Activated T-helper 1 cell treated with anti-CD3 and anti-CD28 coated beads, Interleukin-12 subunit alpha, Interleukin-12 subunit beta, Interleukin-2, Interleukin-4 antibody, amounts not matched to agents 30 ng/mL and 10 ng/mL and 1 ng/mL, durations not matched to agents 14 hours and 24 hours and 36 hours (primary cell): ENCODE measurements around the gene RNU6-9. TPM values are rescaled to one million over a fixed set of nuclear protein-coding genes. Genes with fewer than 3 reads are reported as not detected.

Experiments
- DNase-seq: peaks from one replicate; pipeline ENCODE4 v3.0.0; 2021; ENCODE audit warnings: low spot score
- H3K27ac Mint-ChIP-seq: one replicate; pipeline ENCODE4 v1.8.0; 2021; ENCODE audit warnings: mild to moderate bottlenecking, mixed read lengths
- H3K27me3 Mint-ChIP-seq: one replicate; pipeline ENCODE4 v1.8.0; 2022; ENCODE audit warnings: mild to moderate bottlenecking, moderate library complexity, mixed read lengths; ENCODE audit not compliant: insufficient read depth
- H3K36me3 Mint-ChIP-seq: one replicate; pipeline ENCODE4 v1.8.0; 2021; ENCODE audit warnings: low read depth, mixed read lengths
- H3K4me1 Mint-ChIP-seq: one replicate; pipeline ENCODE4 v1.8.0; 2021; ENCODE audit warnings: low read depth, mixed read lengths
- H3K4me3 Mint-ChIP-seq: one replicate; pipeline ENCODE4 v1.8.0; 2021; ENCODE audit warnings: mild to moderate bottlenecking, moderate library complexity, mixed read lengths
- H3K9me3 Mint-ChIP-seq: one replicate; pipeline ENCODE4 v1.8.0; 2021; ENCODE audit warnings: mixed read lengths
- intact Hi-C: fragments of 100-400 bp; cut with micrococcal nuclease; formaldehyde crosslinking; loops from one replicate; pipeline ENCODE4 v1.15.1; 2024
- total RNA-seq: library from RNA; stranded (reverse); gene quantifications from 2 replicates; pipeline ENCODE4 v1.2.3, GENCODE V29; 2022

The RNU6-9 gene
- total RNA-seq, 1 donor from 2014 or later: not detected

DNA sequence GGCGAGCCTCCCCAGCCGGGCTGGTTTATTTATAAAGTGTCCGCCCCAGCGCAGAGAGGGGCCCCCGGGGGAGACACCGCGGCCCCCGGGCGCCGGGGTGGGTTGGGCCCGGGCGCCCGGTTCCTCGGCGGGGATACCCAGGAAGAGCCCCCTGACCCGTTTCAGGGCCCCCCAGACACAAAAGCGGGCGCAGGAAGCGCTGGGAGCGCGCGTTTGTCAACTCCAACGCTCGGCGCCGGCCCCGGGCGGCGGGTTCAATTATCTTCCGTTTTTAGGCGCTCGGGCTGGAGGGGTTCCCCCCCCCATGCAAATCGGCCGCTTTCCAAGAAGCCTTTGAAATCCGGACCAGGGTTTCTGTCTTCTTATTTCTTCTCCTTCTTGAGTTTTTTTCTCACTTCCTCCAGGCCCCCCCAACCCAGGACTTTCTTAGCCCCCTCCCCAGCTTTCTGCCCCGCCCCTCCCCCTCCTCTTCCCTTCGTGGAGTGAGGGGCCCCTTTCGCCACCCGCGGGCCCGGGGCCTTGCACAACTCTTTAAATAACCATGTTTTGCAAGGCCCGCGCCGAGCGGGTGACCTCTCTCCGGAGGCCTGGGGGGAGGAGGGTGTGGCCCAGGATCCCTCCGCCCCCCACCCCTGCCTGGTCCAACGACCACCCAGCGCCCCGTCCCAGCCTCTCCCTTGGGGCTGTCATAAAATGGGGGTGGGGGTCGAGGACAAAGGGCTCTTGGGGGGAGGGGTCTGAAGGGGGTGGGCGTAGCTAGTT lies 33.5 kb downstream of the RNU6-9 start:
- Mint-ChIP-seq H3K9me3 (no peaks in the 10 kb centered on the region), H3K36me3 (no peaks in the 10 kb centered on the region), H3K4me3 (peak overlapping the region; percentile 82), H3K4me1 (peaks cover 3% of the 10 kb centered on the region), H3K27ac (peak overlapping the region; percentile 68), H3K27me3 (no peaks in the 10 kb centered on the region)
- no peak for DNase-seq
- intact Hi-C loops: loop anchor here (1.0 to 5.0 kb wide), 2 partner anchors 11 to 264 kb away; partner anchors contain the start of gene RNF126

DNA sequence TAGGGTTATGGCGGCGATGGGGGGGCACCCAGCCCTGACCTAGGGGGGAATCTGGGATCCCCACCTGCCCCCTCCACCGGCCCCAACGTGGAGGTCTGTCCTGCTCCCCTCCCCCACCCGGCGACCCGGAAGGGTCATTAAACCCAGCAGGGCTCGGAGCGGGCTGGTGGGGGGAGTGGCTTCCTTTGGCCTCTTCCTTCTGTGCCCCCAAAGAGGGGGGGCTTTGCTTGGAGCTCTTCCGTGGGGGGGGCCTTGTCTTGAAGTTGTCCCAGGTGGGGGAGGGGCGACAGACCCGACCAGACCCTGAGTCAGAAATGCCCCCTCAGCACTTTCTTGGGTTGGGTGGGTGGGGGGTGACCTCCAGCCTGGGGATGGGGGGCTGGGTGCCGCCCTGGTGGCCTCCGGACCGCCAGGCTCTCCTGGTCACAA lies 34.1 kb downstream of the RNU6-9 start:
- H3K9me3 Mint-ChIP-seq: no peaks in the 10 kb centered on the region
- no peak for DNase-seq
- H3K27ac Mint-ChIP-seq: no peak overlapping the region
- no peaks in the 10 kb centered on the region for H3K4me1 Mint-ChIP-seq
- H3K27me3 Mint-ChIP-seq: no peaks in the 10 kb centered on the region
- H3K4me3 Mint-ChIP-seq: peak overlapping the region; percentile 30
- no peaks in the 10 kb centered on the region for H3K36me3 Mint-ChIP-seq
- intact Hi-C loops: loop anchor here (5.0 kb wide), 1 partner anchor 265 kb away; the partner anchor contains the start of gene RNF126

DNA sequence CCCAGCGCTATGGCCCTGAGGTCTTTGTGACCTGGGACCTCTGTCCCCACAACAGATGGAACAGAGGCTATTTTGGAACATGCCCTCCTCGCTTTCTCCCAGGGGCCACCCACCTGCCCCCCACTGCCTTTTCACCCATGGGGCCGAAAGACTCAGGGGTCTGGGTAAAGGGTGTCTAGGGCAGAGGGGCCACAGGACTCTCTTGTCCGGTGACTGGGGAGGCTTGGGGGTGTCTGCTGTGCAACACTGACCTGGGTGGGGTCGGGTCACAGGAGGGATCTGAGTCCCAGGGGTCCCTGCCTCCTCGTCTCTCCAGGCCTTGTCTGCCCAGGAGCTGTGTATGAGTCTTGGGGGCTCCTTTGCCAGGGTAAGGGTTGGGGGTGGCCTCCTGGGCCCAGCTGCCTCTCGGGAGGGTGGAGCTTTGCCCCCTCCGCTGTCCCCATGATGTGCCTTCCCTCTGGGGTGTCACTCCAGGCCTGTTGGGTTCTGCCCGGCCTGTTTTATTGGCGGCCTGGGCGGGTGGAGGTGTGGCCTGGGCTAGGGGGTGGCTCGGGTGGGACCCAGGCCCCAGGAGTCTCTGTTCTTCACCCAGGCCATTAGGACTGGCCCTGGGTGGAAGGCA lies 34.6 kb downstream of the RNU6-9 start:
- Mint-ChIP-seq H3K9me3 (no peaks in the 10 kb centered on the region), H3K27me3 (no peaks in the 10 kb centered on the region), H3K27ac (no peak overlapping the region), H3K4me3 (peak overlapping the region; percentile 30), H3K4me1 (no peaks in the 10 kb centered on the region), H3K36me3 (peaks cover 3% of the 10 kb centered on the region)
- DNase-seq: no peak
- intact Hi-C loops: loop anchor here (5.0 kb wide), 1 partner anchor 266 kb away; the partner anchor contains the start of gene RNF126

DNA sequence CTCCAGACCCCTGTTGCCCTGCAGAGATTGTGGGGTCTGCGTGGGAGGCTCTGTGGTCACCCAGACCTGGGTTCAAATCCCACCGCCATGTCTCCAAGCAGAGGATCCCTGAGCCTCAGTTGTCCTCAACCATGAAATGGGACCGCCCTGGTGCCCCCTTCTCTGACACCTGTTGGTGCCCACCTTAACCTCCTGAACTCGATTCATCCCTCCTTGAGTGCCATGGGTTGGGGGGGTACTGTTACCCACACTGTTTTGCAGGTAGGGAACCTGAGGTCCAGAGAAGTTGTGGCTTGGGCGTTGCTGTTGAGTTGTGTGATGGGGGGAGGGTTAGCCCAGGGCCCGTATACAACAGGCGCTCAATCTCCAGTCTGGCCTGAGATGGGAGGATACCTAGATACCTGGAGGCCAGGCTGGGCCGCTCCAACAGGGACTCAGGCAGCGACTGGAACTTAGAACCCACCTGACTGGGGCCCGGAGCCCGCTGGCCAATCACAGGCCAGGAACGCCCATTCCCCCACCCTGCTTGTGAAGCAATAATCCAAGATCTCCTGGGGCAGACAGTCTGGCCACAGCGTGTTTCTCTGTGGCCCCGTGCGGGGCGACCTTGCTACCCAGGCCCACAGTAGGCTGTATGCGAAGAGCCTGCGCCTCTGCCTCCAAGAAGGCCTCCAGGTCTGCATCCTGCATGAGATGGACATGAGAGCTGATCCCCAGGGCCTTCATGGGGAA lies 35.4 kb downstream of the RNU6-9 start:
- H3K36me3 Mint-ChIP-seq: peaks cover 3% of the 10 kb centered on the region
- no peak overlapping the region for H3K27ac Mint-ChIP-seq
- intact Hi-C loops: loop anchor here (5.0 kb wide), 1 partner anchor 266 kb away; the partner anchor contains the start of gene RNF126
- no peaks in the 10 kb centered on the region for H3K9me3 Mint-ChIP-seq
- no peaks in the 10 kb centered on the region for H3K4me1 Mint-ChIP-seq
- peak overlapping the region; percentile 22 for H3K4me3 Mint-ChIP-seq
- no peak for DNase-seq
- H3K27me3 Mint-ChIP-seq: no peaks in the 10 kb centered on the region

DNA sequence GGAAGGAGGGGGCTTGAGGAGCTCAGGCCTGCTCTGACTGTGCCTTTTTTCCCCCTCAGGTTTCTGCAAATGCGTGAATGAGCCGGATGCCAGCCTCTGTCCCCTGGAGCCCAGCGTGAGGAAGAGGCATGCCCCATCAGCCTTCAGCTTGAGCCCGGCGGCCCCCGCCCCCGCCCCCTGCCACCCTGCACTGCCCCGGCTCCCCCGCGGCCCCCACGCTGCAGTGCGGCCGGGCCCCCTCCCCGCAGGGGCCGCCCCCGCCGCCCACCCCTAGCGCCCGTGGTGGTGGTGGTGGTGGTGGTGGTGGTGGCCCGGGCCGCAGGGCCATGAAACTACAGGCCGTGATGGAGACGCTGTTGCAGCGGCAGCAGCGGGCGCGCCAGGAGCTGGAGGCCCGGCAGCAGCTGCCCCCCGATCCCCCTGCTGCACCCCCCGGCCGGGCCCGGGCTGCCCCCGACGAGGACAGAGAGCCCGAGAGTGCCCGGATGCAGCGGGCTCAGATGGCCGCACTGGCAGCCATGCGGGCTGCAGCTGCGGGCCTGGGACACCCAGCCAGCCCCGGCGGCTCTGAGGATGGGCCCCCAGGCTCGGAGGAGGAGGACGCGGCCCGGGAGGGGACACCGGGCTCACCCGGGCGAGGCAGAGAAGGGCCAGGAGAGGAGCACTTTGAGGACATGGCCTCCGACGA lies 36.1 kb downstream of the RNU6-9 start:
- H3K27ac Mint-ChIP-seq: no peak overlapping the region
- no peaks in the 10 kb centered on the region for H3K9me3 Mint-ChIP-seq
- H3K27me3 Mint-ChIP-seq: no peaks in the 10 kb centered on the region
- DNase-seq: no peak
- H3K4me1 Mint-ChIP-seq: no peaks in the 10 kb centered on the region
- peaks cover 3% of the 10 kb centered on the region for H3K36me3 Mint-ChIP-seq
- intact Hi-C loops: loop anchor here (5.0 kb wide), 1 partner anchor 267 kb away; the partner anchor contains the start of gene RNF126
- H3K4me3 Mint-ChIP-seq: no peak overlapping the region

DNA sequence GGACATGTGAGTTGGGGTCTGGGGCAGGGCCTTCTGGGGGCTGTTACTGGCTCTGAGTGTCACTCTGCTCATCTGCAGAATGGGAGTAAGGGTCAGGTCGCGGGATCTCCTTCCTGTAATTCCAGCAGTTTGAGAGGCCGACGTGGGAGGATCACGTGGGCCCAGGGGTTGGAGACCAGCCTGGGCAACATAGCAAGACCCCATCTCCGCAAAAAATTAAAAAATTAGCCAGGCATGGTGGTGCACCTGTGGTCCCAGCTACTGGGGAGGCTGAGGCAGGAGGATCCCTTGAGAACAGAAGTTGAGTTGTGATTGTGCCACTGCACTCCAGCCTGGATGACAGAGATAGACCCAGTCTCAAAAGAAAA lies 36.6 kb downstream of the RNU6-9 start:
- no peak for DNase-seq
- peak overlapping the region; percentile 11 for H3K4me3 Mint-ChIP-seq
- H3K4me1 Mint-ChIP-seq: no peaks in the 10 kb centered on the region
- H3K27me3 Mint-ChIP-seq: no peaks in the 10 kb centered on the region
- H3K9me3 Mint-ChIP-seq: no peaks in the 10 kb centered on the region
- no peak overlapping the region for H3K27ac Mint-ChIP-seq
- peaks cover 3% of the 10 kb centered on the region for H3K36me3 Mint-ChIP-seq
- intact Hi-C loops: loop anchor here (5.0 kb wide), 1 partner anchor 268 kb away; the partner anchor contains the start of gene RNF126

DNA sequence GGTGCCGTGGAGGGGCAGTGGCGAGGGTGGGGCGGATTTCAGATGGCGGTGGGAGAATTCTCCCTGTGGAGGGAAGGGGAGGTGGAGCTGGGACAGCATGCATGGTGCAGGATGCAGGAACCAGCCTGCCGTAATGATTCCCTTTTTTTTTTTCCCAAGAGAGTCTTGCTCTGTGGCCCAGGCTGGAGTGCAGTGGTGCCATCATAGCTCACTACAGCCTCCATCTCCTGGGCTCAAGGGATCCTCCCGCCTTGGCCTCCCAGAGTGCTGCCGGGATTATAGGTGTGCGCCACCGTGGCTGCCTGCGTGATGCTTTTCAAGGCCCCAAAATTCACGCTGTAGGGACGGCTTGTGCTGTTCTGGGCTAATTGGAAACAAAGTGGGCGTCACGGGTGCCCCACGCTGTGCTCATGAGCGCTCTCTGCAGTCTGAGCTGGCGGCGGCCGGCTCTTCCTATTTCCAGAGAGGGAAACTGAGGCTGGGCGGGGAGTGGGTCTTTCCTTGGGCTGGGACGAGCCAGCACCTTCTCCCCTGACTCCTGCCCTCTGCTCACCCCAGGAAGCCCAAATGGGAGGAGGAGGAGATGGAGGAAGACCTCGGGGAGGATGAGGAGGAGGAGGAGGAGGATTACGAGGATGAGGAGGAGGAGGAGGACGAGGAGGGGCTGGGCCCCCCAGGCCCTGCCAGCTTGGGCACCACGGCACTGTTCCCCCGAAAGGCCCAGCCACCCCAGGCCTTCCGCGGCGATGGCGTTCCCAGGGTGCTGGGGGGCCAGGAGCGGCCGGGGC lies 38.8 kb downstream of the RNU6-9 start:
- no peak overlapping the region for H3K27ac Mint-ChIP-seq
- no peaks in the 10 kb centered on the region for H3K27me3 Mint-ChIP-seq
- peaks cover 3% of the 10 kb centered on the region for H3K36me3 Mint-ChIP-seq
- no peak for DNase-seq
- no peaks in the 10 kb centered on the region for H3K9me3 Mint-ChIP-seq
- intact Hi-C loops: no loop called here
- H3K4me3 Mint-ChIP-seq: no peak overlapping the region
- peaks cover 3% of the 10 kb centered on the region for H3K4me1 Mint-ChIP-seq

DNA sequence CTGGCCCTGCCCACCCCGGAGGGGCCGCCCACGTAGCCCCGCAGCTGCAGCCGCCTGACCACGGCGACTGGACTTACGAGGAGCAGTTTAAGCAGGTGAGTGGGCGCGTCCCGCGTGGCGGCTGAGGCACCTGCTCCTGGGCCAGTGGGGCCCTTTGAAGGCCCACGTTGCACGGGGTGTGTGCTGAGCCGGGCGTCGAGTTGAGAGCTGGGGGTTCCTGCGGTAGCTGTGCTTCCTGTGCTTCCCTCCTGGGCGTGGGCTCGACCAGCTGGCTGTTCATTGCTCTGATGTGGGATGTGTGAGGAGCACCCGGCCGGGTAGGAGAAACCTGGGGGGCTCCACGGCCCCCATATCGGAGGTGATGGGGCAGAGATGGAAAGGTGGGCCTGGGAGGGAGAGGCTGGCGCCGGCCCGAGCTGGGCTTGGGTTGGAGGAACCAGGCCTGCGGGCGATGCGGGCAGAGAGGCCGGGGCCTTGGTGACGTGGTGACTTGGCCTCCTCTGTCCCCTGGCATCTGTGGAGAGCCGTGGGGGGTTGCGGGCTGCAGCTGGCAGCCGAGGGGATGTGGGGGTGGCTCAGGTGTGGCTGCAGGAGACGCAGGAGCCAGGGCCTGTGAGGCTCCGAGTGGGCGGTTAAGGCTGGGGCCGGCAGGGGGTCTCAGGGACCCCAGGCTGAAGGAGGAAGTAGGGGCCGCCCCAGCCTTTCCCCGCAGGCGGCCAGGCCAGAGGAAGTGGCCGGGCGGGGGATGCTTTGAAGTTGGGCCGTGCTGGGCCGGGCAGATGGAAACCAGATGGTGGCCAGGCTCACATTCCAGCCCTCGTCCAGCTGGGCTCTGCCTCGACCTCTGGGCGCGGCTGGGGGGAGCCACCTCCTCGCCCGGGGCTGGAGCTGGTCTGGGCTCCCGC lies 39.6 kb downstream of the RNU6-9 start:
- H3K9me3 Mint-ChIP-seq: peaks cover 4% of the 10 kb centered on the region
- intact Hi-C loops: no loop called here
- peaks cover 6% of the 10 kb centered on the region for H3K36me3 Mint-ChIP-seq
- no peak for DNase-seq
- no peak overlapping the region for H3K27ac Mint-ChIP-seq
- H3K27me3 Mint-ChIP-seq: no peaks in the 10 kb centered on the region
- H3K4me3 Mint-ChIP-seq: peak overlapping the region; percentile 53
- peaks cover 9% of the 10 kb centered on the region for H3K4me1 Mint-ChIP-seq

DNA sequence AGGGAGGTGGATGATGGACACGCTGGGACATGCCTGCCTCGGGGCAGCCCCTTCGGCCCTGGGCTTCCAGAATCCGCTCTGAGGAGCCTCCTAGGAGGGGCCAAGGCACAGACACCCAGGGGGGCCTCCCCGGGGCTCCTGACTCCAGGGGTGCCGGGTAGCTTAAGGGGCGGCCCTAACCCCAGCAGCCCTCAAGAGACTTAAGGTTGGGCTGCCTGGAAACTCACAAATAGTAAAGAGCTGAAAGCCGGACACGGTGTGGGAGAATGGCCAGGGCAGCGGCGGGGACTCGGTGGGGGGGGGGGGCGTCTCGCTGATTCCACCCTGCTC lies 40.2 kb downstream of the RNU6-9 start:
- peaks cover 9% of the 10 kb centered on the region for H3K36me3 Mint-ChIP-seq
- no peak overlapping the region for H3K4me3 Mint-ChIP-seq
- DNase-seq: no peak
- H3K4me1 Mint-ChIP-seq: peaks cover 13% of the 10 kb centered on the region
- peaks cover 4% of the 10 kb centered on the region for H3K9me3 Mint-ChIP-seq
- H3K27ac Mint-ChIP-seq: no peak overlapping the region
- no peaks in the 10 kb centered on the region for H3K27me3 Mint-ChIP-seq
- intact Hi-C loops: no loop called here

DNA sequence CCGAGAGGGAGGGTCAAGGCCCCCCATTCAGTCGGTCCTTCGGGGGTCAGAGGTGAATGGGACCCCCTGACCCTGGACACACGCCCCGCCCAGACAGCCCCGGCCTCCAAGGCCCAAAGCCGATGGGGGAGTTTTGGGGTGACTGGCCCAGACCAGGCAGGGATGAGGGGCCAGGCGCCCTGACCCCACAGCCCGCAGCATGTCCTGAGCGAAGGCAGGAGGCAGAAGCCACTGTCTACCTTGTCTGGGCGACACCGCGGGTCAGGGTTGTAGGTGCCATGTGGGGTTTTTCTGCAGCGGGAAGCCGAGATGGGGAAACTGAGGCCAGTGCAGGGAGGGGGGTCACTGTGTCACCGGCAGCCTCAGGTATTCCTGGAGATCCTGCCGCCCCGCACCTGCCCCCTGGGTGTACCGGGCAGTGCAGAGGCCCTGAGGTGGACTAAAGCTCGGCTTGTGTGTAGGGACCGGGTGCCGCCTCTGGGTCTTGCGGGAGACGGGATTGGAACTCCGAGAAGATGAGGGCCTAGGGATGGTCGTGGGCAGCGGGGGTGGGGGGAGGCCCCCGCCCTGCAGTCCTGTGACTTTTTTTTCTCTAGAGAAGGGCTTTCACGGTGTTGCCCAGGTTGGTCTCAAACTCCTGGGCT lies 41.0 kb downstream of the RNU6-9 start:
- H3K9me3 Mint-ChIP-seq: peaks cover 4% of the 10 kb centered on the region
- DNase-seq: no peak
- H3K36me3 Mint-ChIP-seq: peaks cover 9% of the 10 kb centered on the region
- intact Hi-C loops: no loop called here
- peaks cover 13% of the 10 kb centered on the region for H3K4me1 Mint-ChIP-seq
- H3K4me3 Mint-ChIP-seq: no peak overlapping the region
- H3K27me3 Mint-ChIP-seq: no peaks in the 10 kb centered on the region
- no peak overlapping the region for H3K27ac Mint-ChIP-seq

DNA sequence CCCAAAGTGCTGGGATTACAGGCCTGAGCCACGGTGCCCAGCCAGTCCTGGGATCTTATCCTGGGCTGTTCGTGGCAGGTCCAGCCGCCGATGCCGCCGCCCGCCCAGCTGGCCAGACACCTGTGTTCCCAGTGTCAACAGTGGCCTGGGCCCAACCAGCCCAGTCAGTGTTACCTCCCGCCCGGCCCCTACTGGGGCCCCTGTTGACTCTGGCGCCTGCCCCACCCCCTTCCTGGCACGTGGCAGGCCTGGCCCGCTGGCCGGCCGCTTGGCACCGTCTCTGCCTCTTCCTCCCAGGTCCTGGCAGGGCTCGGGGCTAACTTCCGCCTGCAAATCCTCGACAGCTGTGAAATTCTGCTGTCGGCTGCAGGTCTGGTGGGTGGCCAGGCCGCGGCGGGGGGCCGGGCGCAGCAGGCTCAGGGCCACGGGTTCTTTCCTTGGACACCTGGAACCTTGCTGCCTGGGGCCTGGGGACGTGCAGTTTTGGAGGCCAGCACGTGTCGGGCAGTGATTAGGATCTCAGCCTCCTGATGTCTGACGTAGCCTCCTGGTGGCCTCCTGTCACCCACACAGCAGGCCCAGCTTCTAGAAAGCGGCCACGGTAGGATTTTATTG lies 41.7 kb downstream of the RNU6-9 start:
- H3K4me1 Mint-ChIP-seq: peaks cover 15% of the 10 kb centered on the region
- H3K36me3 Mint-ChIP-seq: peaks cover 10% of the 10 kb centered on the region
- intact Hi-C loops: no loop called here
- no peaks in the 10 kb centered on the region for H3K27me3 Mint-ChIP-seq
- DNase-seq: no peak
- H3K9me3 Mint-ChIP-seq: peaks cover 4% of the 10 kb centered on the region
- no peak overlapping the region for H3K27ac Mint-ChIP-seq
- no peak overlapping the region for H3K4me3 Mint-ChIP-seq
